HepG2 (cell line): ENCODE measurements around the gene SDK2. TPM values are rescaled to one million over a fixed set of nuclear protein-coding genes. Genes with fewer than 3 reads are reported as not detected.

Experiments used
- FOXP4 ChIP-seq: sonication (generic); formaldehyde crosslinking; IDR thresholded peaks from 2 replicates; pipeline ENCODE4 v1.4.0; 2020; ENCODE audit warnings: missing genetic modification reagents
- MAF1 ChIP-seq: sonication (generic); formaldehyde crosslinking; IDR thresholded peaks from 2 replicates; pipeline ENCODE4 v1.5.0; 2020; ENCODE audit warnings: missing genetic modification reagents, borderline replicate concordance
- PLSCR1 ChIP-seq: sonication (generic); formaldehyde crosslinking; IDR thresholded peaks from 2 replicates; pipeline ENCODE4 v1.5.0; 2020; ENCODE audit warnings: missing genetic modification reagents, mild to moderate bottlenecking, borderline replicate concordance
- PRDM10 ChIP-seq: sonication (generic); formaldehyde crosslinking; IDR thresholded peaks from 2 replicates; pipeline ENCODE4 v1.4.0; 2020; ENCODE audit warnings: low read depth, missing genetic modification reagents
- SOX6 ChIP-seq, 2 experiments: fragments of 450-650 bp in 1 of 2; sonication (generic) in 1 of 2; formaldehyde crosslinking in 1 of 2; IDR thresholded peaks; 2 replicates each; pipeline versions ENCODE4 v1.4.0 to v1.6.1; 2017 to 2020; ENCODE audit warnings: antibody characterized with exemption in 1 of 2, mild to moderate bottlenecking in 1 of 2, missing genetic modification reagents in 1 of 2
- ZBTB33 ChIP-seq: sonication (generic); formaldehyde crosslinking; IDR thresholded peaks from 2 replicates; pipeline ENCODE4 v1.4.0; 2020; ENCODE audit warnings: missing genetic modification reagents
- ZNF230 ChIP-seq: sonication (generic); formaldehyde crosslinking; IDR thresholded peaks from 2 replicates; pipeline ENCODE4 v1.4.0; 2020; ENCODE audit warnings: mild to moderate bottlenecking, missing genetic modification reagents
- polyA plus RNA-seq, 8 experiments: library from polyadenylated mRNA; depleted of rRNA in 3 of 8; stranded (reverse) in 7 of 8; unstranded in 1 of 8; fragments of >200 nt; fragmentation: Illumina TruSeq in 4 of 8; extraction: Trizol in 4 of 8; gene quantifications; 2 replicates each; pipeline versions ENCODE4 v1.2.1 to v1.2.3, GENCODE V29; 2011 to 2016; ENCODE audit warnings: low read depth in 4 of 8, missing spikeins in 1 of 8, mixed read lengths in 1 of 8; ENCODE audit not compliant: insufficient read depth in 1 of 8
- total RNA-seq, 5 experiments: library from RNA; depleted of rRNA; stranded (reverse); fragments of >200 nt; fragmentation: Illumina TruSeq; extraction: Trizol; gene quantifications; 2 replicates each; pipeline ENCODE4 v1.2.3, GENCODE V29; 2016; ENCODE audit warnings: low read depth in 1 of 5

The SDK2 gene
- total and polyA plus RNA-seq, 2 of the 13 experiments (the other 11 are each of a cell fraction or from before 2014, with no cell fraction given) = not detected

GRCh38 chr17:73308017-73308823 lies 336.0 kb downstream of the SDK2 start (continued):
- peak; percentile 64; the same call in 1 of the 2 replicates for TF ChIP-seq PRDM10 (CRISPR knock-in tag)
- no peak for TF ChIP-seq PLSCR1 (CRISPR knock-in tag)
- no peak for TF ChIP-seq SOX6 (IDR thresholded peaks at IDR 0.05)
- TF ChIP-seq SOX6 (CRISPR knock-in tag; IDR thresholded peaks at IDR 0.05) = peak; percentile 93
- TF ChIP-seq ZBTB33 (CRISPR knock-in tag) = peak; percentile 35; the same call in 1 of the 2 replicates
- TF ChIP-seq FOXP4 (CRISPR knock-in tag) = peak; percentile 83
- TF ChIP-seq ZNF230 (CRISPR knock-in tag) = peak; percentile 78; the same call in 1 of the 2 replicates
- TF ChIP-seq MAF1 (CRISPR knock-in tag) = 0 out of 2 replicates have a peak, but pooled peaks have one; percentile 46
